ENCODE data around the gene TNS1. TPM values are rescaled to one million over a fixed set of nuclear protein-coding genes. Genes with fewer than 3 reads are reported as not detected.

The TNS1 gene
- total and polyA plus RNA-seq, 2 donors (not counting 1 experiment from before 2014, with no cell fraction given) = 0.10 to 0.86 TPM

GRCh38 chr2:217774232-217774631 lies 228.6 kb downstream of the TNS1 start:
- ATAC-seq (ENCODE audit: low read depth) = no peak
- no peak overlapping the region for H3K27ac Mint-ChIP-seq
- no peaks in the 10 kb centered on the region for H4K20me1 ChIP-seq (ENCODE audit: control insufficient read depth, insufficient read depth, low read length, poor library complexity, severe bottlenecking)
- no peaks in the 10 kb centered on the region for H3K4me1 Mint-ChIP-seq
- ChIA-PET POLR2A (no interaction called here), CTCF (interaction anchor here (1.5 to 8.8 kb wide), 3 partner anchors 9 to 112 kb away, joined by 4 to 87 read pairs (median 5); no protein-coding TSS in a partner anchor)
- no peaks in the 10 kb centered on the region for H3K79me2 ChIP-seq (ENCODE audit: control insufficient read depth, insufficient read depth, low read length)
- no peak overlapping the region for H3K4me3 Mint-ChIP-seq
- H3K4me2 ChIP-seq (replicated peaks; ENCODE audit: low read depth, low read length, poor library complexity, severe bottlenecking) = no peak overlapping the region
- H3K27ac ChIP-seq (ENCODE audit: low read length in 2 of 2) = no peak overlapping the region
- H3K27me3 Mint-ChIP-seq = peaks cover 6% of the 10 kb centered on the region
- intact Hi-C loops (cut with micrococcal nuclease) = no loop called here
- H3K4me1 ChIP-seq (ENCODE audit: control insufficient read depth in 2 of 2, insufficient read depth in 2 of 2, low read length in 2 of 2) = no peaks in the 10 kb centered on the region
- no peak overlapping the region for H3K9ac ChIP-seq (ENCODE audit: low read length)
- H3K27me3 ChIP-seq (replicated peaks in 1 of 4; ENCODE audit: control extremely low read depth in 1 of 4, control insufficient read depth in 3 of 4, insufficient read depth in 4 of 4, low read length in 3 of 4) = peaks cover 0 to 2% (median 0%) of the 10 kb centered on the region in 4 experiments
- H3K9me3 Mint-ChIP-seq (ENCODE audit: insufficient read depth) = peaks cover 3% of the 10 kb centered on the region
- DNase-seq = no peak
- H3K4me3 ChIP-seq (ENCODE audit: control extremely low read depth in 1 of 5, extremely low read depth in 1 of 5, insufficient read depth in 1 of 5, low read depth in 2 of 5, low read length in 4 of 5) = no peak overlapping the region
- no peaks in the 10 kb centered on the region for H3K36me3 ChIP-seq (replicated peaks in 1 of 2; ENCODE audit: control extremely low read depth in 1 of 2, control insufficient read depth in 1 of 2, extremely low read depth in 1 of 2, insufficient read depth in 2 of 2, low read length in 1 of 2)
- H3K9me3 ChIP-seq (ENCODE audit: control extremely low read depth in 1 of 3, control insufficient read depth in 2 of 3, insufficient read depth in 1 of 3, low read length in 2 of 3) = peaks cover 0 to 6% (median 0%) of the 10 kb centered on the region in 3 donors
- WGBS (ENCODE audit: insufficient coverage) = 100% methylated on average over 3 of the region's 3 CpGs
- H2AFZ ChIP-seq (ENCODE audit: insufficient read depth, low read depth, low read length, poor library complexity, severe bottlenecking) = no peak overlapping the region
- no peak for TF ChIP-seq EZH2 (IDR thresholded peaks at IDR 0.05; ENCODE audit: borderline replicate concordance, insufficient read depth, low read depth, low read length, poor library complexity, severe bottlenecking)
- TF ChIP-seq, protein P1, sequence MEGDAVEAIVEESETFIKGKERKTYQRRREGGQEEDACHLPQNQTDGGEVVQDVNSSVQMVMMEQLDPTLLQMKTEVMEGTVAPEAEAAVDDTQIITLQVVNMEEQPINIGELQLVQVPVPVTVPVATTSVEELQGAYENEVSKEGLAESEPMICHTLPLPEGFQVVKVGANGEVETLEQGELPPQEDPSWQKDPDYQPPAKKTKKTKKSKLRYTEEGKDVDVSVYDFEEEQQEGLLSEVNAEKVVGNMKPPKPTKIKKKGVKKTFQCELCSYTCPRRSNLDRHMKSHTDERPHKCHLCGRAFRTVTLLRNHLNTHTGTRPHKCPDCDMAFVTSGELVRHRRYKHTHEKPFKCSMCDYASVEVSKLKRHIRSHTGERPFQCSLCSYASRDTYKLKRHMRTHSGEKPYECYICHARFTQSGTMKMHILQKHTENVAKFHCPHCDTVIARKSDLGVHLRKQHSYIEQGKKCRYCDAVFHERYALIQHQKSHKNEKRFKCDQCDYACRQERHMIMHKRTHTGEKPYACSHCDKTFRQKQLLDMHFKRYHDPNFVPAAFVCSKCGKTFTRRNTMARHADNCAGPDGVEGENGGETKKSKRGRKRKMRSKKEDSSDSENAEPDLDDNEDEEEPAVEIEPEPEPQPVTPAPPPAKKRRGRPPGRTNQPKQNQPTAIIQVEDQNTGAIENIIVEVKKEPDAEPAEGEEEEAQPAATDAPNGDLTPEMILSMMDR (IDR thresholded peaks at IDR 0.05) = no peak

DNA sequence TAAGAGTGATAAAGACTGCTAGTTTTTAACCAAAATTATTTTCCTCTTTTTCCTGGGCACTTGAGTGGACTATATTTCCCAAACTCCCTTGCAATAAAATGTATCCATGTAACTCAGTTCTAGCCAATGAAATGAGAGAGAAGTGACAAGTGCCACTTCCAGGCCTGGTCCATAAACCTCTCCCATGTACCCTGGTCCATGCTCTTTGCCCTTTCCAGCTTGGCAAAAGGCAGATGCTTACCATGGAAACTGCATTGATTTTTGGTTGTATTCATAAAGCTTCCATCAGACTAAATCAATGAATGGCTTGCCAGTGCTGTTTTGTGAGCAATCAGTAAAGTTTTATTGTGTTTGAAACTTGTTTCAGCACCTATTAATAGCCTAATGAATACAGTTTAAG lies 229.3 kb downstream of the TNS1 start:
- POLR2A ChIA-PET = no interaction called here
- no peak overlapping the region for H3K4me3 ChIP-seq (ENCODE audit: control extremely low read depth in 1 of 5, extremely low read depth in 1 of 5, insufficient read depth in 1 of 5, low read depth in 2 of 5, low read length in 4 of 5)
- no peak overlapping the region for H3K4me3 Mint-ChIP-seq
- no peaks in the 10 kb centered on the region for H4K20me1 ChIP-seq (ENCODE audit: control insufficient read depth, insufficient read depth, low read length, poor library complexity, severe bottlenecking)
- H3K27me3 ChIP-seq (replicated peaks in 1 of 4; ENCODE audit: control extremely low read depth in 1 of 4, control insufficient read depth in 3 of 4, insufficient read depth in 4 of 4, low read length in 3 of 4) = peaks cover 0 to 2% (median 0%) of the 10 kb centered on the region in 4 experiments
- peaks cover 6% of the 10 kb centered on the region for H3K9me3 Mint-ChIP-seq (ENCODE audit: insufficient read depth)
- no peak overlapping the region for H3K9ac ChIP-seq (ENCODE audit: low read length)
- intact Hi-C loops (cut with micrococcal nuclease) = no loop called here
- no peak for TF ChIP-seq EZH2 (IDR thresholded peaks at IDR 0.05; ENCODE audit: borderline replicate concordance, insufficient read depth, low read depth, low read length, poor library complexity, severe bottlenecking)
- TF ChIP-seq, protein P1 (IDR thresholded peaks at IDR 0.05) = no peak
- H3K27me3 Mint-ChIP-seq = peaks cover 8% of the 10 kb centered on the region
- no peaks in the 10 kb centered on the region for H3K4me1 ChIP-seq (ENCODE audit: control insufficient read depth in 2 of 2, insufficient read depth in 2 of 2, low read length in 2 of 2)
- H3K4me2 ChIP-seq (replicated peaks; ENCODE audit: low read depth, low read length, poor library complexity, severe bottlenecking) = no peak overlapping the region
- no peak overlapping the region for H3K27ac ChIP-seq (ENCODE audit: low read length in 2 of 2)
- H3K9me3 ChIP-seq (ENCODE audit: control extremely low read depth in 1 of 3, control insufficient read depth in 2 of 3, insufficient read depth in 1 of 3, low read length in 2 of 3) = peaks cover 0 to 6% (median 0%) of the 10 kb centered on the region in 3 donors
- H3K27ac Mint-ChIP-seq = no peak overlapping the region
- no peak overlapping the region for H2AFZ ChIP-seq (ENCODE audit: insufficient read depth, low read depth, low read length, poor library complexity, severe bottlenecking)
- no peak for DNase-seq
- H3K36me3 ChIP-seq (replicated peaks in 1 of 2; ENCODE audit: control extremely low read depth in 1 of 2, control insufficient read depth in 1 of 2, extremely low read depth in 1 of 2, insufficient read depth in 2 of 2, low read length in 1 of 2) = no peaks in the 10 kb centered on the region
- ATAC-seq (ENCODE audit: low read depth) = no peak
- H3K4me1 Mint-ChIP-seq = no peaks in the 10 kb centered on the region
- CTCF ChIA-PET = interaction anchor here (1.5 to 8.8 kb wide), 3 partner anchors 9 to 113 kb away, joined by 4 to 87 read pairs (median 5); no protein-coding TSS in a partner anchor
- no peaks in the 10 kb centered on the region for H3K79me2 ChIP-seq (ENCODE audit: control insufficient read depth, insufficient read depth, low read length)

Data from B cell (primary cell).